Bronchial epithelial cell (primary cell): Measurements from ENCODE around the gene SSTR5. TPM values are rescaled to one million over a fixed set of nuclear protein-coding genes. Genes with fewer than 3 reads are reported as not detected.

Experiments used
- DNase-seq: peaks from one replicate; pipeline ENCODE4 v3.0.0-alpha.2; 2010; ENCODE audit warnings: low read depth
- FAIRE-seq: peaks from 2 replicates; lab custom pipeline; 2011; peaks lifted over from hg19 to GRCh38; lab: Jason Lieb, UNC
- H3K27me3 ChIP-seq: 2 replicates; pipeline ENCODE4 v1.5.1; 2011; ENCODE audit warnings: low read length; ENCODE audit not compliant: control insufficient read depth, insufficient read depth
- H3K36me3 ChIP-seq: 2 replicates; pipeline ENCODE4 v1.5.1; 2011; ENCODE audit warnings: low read length; ENCODE audit not compliant: control insufficient read depth, insufficient read depth
- H3K4me3 ChIP-seq: 2 replicates; pipeline ENCODE4 v1.5.1; 2011; ENCODE audit warnings: mild to moderate bottlenecking, low read depth, low read length, control low read depth
- CTCF ChIP-seq: IDR thresholded peaks from 2 replicates; pipeline ENCODE4 v1.5.1; 2011; ENCODE audit warnings: mild to moderate bottlenecking, moderate library complexity, low read length, control low read depth, inconsistent platforms; ENCODE audit not compliant: insufficient read depth, severe bottlenecking
- total RNA-seq: library from RNA; depleted of rRNA; stranded (reverse); fragments of >200 nt; gene quantifications from 2 replicates; pipeline ENCODE4 v1.2.1, GENCODE V29; 2014

SSTR5 gene
- total RNA-seq, 1 donor from 2014 or later = not detected

GRCh38 chr16:1042866-1043265 is 29.7 kb upstream of the SSTR5 start:
- no peak for FAIRE-seq
- Histone ChIP-seq H3K4me3 (no peak overlapping the region), H3K27me3 (no peaks in the 10 kb centered on the region)

GRCh38 chr16:1043881-1044451 is 28.6 kb upstream of the SSTR5 start:
- FAIRE-seq = no peak
- Histone ChIP-seq H3K27me3 (no peaks in the 10 kb centered on the region), H3K36me3 (no peaks in the 10 kb centered on the region), H3K4me3 (no peak overlapping the region)
- no peak for TF ChIP-seq CTCF
- DNase-seq = no peak

More at GRCh38 chr16:1042866-1043265, 29.7 kb upstream of the SSTR5 start:
- H3K36me3 ChIP-seq = no peaks in the 10 kb centered on the region
- DNase-seq = no peak
- TF ChIP-seq CTCF = no peak

- Histone ChIP-seq H3K4me3 (no peak overlapping the region), H3K27me3 (no peaks in the 10 kb centered on the region), H3K36me3 (no peaks in the 10 kb centered on the region)
- DNase-seq (no peak), FAIRE-seq (no peak)
- TF ChIP-seq CTCF = no peak
These were observed 27.9 kb upstream of the SSTR5 start for GRCh38 chr16:1044460-1045309.

GRCh38 chr16:1045310-1045992 is 27.1 kb upstream of the SSTR5 start:
- Histone ChIP-seq H3K27me3 (no peaks in the 10 kb centered on the region), H3K4me3 (no peak overlapping the region), H3K36me3 (no peaks in the 10 kb centered on the region)
- FAIRE-seq = no peak
- no peak for TF ChIP-seq CTCF
- no peak for DNase-seq

- DNase-seq (no peak), FAIRE-seq (no peak)
- no peaks in the 10 kb centered on the region for H3K36me3 ChIP-seq
- H3K4me3 ChIP-seq = no peak overlapping the region
- no peak for TF ChIP-seq CTCF
- H3K27me3 ChIP-seq = no peaks in the 10 kb centered on the region
These were observed 26.3 kb upstream of the SSTR5 start for GRCh38 chr16:1045993-1046911.
